Uterus (tissue), 2 donors: ENCODE measurements around the gene C20orf173.

Experiments
- POLR2A ChIP-seq, 2 donors: fragments of 450-650 bp; IDR thresholded peaks; one replicate each; pipeline ENCODE4 v1.6.1; 2016; ENCODE audit warnings: antibody characterized with exemption in 2 of 2, mild to moderate bottlenecking in 1 of 2, moderate library complexity in 1 of 2
- TF ChIP-seq, protein P1 (sequence below), 4 experiments: fragments of 200-600 bp in 2 of 4; fragments of 450-650 bp in 2 of 4; sonication (generic) in 2 of 4; IDR thresholded peaks; one replicate each; pipeline ENCODE4 v1.5.1; 2016 to 2019; ENCODE audit warnings: antibody characterized with exemption in 4 of 4, mild to moderate bottlenecking in 2 of 4, moderate library complexity in 1 of 4

- TF ChIP-seq, protein P1, sequence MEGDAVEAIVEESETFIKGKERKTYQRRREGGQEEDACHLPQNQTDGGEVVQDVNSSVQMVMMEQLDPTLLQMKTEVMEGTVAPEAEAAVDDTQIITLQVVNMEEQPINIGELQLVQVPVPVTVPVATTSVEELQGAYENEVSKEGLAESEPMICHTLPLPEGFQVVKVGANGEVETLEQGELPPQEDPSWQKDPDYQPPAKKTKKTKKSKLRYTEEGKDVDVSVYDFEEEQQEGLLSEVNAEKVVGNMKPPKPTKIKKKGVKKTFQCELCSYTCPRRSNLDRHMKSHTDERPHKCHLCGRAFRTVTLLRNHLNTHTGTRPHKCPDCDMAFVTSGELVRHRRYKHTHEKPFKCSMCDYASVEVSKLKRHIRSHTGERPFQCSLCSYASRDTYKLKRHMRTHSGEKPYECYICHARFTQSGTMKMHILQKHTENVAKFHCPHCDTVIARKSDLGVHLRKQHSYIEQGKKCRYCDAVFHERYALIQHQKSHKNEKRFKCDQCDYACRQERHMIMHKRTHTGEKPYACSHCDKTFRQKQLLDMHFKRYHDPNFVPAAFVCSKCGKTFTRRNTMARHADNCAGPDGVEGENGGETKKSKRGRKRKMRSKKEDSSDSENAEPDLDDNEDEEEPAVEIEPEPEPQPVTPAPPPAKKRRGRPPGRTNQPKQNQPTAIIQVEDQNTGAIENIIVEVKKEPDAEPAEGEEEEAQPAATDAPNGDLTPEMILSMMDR (IDR thresholded peaks at IDR 0.05): no peak
- TF ChIP-seq POLR2A (IDR thresholded peaks at IDR 0.05): no peak
These were observed 46.5 kb upstream of the C20orf173 start for GRCh38 chr20:35575958-35576357.
